GM21447 (cell line): ENCODE data around the gene DYNLRB2.
A peak's percentile ranks its signal among the peaks of the same experiment; 100 is the strongest.

Experiments
- ATAC-seq: cut with Tn5 transposase; IDR thresholded peaks from one replicate; pipeline ENCODE4 v1.9.1; 2021; ENCODE audit not compliant: unreplicated experiment

The DYNLRB2 gene

DNA sequence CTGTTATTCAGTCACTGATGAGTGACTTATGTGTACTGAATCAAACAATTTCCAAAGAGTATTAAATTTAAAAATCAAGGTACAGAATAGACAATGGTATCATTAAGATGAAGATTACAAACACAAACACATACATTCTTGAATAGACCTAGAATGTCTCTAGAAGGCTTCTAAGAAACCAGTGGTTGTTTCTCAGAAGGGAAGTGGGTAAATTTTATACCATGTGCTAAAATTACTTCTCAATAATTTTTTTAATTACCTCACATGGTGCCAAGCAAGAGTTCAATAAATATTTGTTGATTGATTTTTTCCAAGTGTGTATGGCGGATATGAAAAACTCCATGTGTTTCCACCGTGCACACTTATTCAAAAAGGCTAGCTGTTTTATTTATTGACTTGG is 6.4 kb downstream of the DYNLRB2 start:
- ATAC-seq, result no peak

DNA sequence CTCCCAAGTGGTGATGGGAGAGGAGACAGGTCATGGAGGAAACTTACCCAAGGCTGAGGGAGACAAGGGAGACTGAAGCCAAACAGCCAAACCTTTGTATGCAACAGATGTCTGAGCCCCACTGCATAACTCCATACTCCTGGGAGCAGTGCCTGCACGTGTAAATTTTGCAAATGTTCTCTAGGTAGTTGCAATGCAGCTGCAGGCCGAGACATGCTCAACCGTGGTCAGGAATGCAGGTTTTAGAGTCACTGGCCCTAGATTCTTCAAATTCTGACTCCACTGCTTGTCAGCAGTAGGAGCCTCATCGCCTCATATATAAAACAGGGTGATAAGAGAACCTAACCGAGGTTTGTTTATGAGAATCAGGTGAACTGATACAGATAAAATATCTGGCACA is 11.5 kb downstream of the DYNLRB2 start:
- ATAC-seq, result no peak

DNA sequence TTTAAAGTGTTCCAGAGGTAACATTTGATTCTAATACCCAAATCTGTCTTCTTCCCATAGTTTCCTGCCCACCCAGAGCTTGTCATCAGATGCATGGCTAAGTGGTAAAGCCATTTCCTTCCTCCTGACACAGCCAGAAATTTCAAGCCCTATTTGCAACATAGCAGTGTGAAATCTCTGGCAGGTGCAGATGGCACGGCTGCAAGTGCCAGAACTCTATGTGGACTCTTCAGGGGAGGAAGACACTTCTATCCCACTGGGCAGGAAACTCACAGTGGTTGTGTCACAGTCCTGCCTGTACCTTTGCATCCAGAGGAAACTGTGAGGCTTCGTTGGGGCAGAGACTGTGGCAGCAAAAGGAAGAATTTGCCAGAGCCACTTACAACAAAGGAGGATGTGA is 13.2 kb downstream of the DYNLRB2 start:
- no peak for ATAC-seq

DNA sequence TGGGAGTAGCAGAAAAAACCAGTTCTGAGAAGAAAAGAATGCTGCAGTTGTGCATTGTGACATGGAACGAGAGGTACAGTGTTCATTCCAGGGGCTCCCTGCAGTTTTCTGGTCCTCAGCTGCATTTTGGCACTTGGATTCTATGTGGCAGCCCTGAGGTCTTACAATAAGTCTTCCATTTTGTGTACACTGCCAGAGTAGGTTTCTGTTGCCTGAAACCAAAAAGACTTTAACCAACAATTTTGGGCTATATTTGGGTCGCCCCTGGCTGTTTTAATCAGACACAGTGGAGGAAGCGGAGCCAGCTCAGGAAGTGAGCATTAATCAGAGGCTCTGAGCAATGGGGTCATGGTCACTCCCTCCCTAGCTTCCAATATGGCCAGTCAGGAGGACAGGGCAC is 15.7 kb downstream of the DYNLRB2 start:
- ATAC-seq, result no peak

DNA sequence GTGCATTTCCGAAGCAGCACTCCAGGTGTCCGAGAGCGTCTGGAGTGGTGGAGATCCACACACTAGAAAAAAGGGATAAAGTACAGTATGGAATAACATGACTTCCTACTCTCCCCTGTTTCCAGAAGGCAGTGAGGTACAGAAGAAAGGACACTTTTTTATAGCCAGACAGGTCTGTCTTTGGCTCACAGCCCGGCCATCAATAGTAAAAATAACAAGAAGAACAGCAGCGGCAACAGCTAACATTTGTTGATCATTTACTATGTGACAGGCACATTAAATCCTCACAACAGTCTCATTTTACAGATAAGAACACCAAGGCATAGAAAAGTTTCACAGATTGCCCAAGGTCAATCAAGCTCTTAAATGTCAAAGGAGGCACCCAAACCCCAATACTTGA is 16.2 kb downstream of the DYNLRB2 start:
- no peak for ATAC-seq

DNA sequence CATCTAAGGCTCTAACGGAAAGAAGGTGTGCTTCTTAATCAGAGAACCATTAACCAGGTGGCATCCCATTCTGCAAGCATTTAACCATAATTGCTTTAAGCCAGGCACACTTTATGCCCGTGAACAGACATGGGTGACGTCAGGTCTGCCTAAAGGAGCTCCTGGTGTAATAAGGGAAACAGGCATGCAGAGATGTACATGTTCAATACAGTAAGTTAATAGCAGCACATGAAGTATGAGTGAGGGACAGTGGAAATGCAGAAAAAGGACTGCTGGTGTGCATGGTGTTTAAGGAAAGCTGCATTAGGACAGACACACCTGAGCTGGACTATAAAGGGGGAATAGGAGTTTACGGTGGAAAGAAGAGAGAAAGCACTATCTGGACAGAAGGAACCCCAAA is 18.6 kb downstream of the DYNLRB2 start:
- no peak for ATAC-seq

DNA sequence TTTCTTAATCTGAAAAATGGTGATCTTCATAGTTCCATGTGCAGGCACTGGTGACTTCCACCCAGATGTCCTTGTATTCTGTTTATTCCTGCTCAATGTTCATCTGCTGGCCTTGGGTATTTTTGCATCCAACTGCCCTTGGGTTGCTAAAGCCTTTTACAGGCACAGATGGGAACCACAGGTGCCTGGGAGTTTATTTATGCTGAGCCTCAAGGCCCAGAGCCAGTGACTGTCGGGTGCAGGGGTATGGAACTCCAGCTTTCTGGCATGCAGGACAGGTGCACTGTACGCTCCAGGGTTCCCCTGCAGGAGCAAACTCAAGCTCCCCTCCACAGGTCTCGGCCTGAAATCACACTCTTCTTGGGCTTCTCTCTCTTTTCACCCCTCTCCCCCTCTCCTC is 22.3 kb downstream of the DYNLRB2 start:
- no peak for ATAC-seq

DNA sequence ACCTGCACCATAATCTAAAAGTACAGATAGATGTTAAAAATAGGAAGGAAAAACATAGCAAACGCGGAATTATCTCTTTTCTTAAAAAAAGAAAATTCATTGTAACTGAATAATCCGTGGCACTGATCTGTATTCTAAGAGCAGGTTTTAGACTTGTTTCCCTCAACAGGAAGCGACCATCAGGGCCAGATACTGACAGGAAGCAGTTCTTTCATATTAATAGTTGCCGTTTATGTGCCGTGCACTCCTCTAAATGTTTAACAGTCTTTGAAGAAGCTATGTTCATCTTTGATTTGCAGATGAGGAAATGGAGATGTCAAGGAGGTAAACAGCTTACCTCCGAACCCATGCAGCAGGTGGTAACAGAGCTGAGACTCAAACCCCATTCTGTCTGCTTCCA is 23.6 kb downstream of the DYNLRB2 start:
- no peak for ATAC-seq

DNA sequence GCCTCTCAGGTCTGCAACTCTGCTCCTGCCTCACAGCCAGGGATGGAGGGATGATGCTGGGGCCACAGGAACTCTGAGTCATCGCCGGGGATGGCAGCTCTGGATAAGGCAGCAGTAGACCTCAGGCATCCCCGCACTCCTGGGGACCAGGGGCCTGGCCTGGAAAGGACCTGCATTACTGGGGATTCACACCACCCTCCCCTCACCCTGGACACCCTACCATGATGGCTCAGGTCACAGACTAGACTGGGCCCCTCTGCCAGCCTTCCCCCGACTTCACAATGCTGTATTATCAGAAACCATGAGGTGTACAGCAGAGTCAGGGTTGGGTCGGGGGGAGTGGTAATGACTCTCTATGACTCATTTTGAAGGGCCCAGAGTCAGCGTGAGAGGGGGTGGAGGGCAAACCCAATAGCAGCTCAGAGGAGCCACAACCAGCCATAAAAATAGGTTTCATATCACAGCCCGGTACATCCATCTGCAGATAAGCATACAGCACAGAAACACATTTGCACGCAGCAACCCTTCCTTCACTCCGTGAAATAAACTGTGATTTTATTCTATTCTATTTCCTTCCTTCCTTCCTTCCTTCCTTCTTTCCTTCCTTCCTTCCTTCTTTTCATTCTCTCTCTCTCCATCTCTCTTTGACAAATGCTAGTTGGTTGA is 28.8 kb downstream of the DYNLRB2 start:
- ATAC-seq, result peak; percentile 71

DNA sequence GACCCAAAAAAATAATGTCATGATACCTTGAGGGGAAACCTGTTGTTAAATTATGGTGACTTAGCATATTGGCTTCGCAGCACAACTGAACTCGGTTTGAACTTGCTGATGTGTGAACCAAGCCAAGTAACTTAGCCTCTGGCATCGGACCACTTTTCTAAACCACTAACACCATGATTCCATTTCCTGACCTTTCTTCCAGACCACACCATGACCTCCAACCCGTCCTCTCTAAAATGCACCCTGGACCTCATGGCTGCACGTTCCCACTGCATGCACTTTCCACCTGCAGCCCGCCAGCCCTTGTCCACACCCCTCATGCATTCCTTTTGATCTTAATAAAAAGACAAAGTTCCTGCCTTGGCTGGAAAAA is 29.3 kb downstream of the DYNLRB2 start:
- no peak for ATAC-seq

DNA sequence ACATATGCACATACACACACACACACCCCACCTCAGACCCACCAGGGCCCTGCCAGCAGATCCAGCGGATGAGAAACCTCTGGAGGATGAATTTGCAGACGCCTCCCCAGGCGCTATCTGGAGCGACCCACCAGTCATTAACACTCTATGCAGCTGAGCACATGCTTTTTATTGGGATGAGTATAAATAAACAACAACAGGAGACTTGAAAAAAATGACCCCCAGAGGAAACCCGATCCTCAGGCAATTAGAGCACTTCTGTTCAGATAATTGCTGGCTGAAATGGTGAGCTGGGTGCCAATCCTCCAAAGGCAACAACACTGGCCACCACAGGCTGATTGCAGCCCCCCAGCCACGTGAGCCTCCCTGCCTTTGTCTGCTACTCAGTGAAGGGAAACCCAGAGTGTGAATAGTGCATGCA is 32.9 kb downstream of the DYNLRB2 start:
- ATAC-seq, result no peak

DNA sequence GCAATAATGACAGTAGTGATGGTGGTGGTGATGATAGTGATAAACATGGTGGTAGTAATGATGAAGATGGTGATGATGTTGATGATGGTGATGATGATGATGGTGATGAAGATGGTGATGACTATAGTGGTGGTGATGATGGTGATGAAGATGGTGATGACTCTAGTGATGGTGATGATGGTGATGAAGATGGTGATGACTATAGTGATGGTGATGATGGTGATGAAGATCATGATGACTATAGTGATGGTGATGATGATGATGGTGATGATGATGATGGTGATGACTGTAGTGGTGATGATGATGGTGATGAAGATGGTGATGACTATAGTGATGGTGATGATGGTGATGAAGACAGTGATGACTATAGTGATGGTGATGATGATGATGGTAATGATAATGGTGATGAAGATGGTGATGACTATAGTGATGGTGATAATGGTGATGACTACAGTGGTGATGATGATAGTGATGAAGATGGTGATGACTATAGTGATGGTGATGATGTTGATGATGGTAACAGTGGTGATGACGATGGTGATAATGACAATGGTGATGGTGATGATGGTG is 35.6 kb downstream of the DYNLRB2 start:
- ATAC-seq, result no peak

DNA sequence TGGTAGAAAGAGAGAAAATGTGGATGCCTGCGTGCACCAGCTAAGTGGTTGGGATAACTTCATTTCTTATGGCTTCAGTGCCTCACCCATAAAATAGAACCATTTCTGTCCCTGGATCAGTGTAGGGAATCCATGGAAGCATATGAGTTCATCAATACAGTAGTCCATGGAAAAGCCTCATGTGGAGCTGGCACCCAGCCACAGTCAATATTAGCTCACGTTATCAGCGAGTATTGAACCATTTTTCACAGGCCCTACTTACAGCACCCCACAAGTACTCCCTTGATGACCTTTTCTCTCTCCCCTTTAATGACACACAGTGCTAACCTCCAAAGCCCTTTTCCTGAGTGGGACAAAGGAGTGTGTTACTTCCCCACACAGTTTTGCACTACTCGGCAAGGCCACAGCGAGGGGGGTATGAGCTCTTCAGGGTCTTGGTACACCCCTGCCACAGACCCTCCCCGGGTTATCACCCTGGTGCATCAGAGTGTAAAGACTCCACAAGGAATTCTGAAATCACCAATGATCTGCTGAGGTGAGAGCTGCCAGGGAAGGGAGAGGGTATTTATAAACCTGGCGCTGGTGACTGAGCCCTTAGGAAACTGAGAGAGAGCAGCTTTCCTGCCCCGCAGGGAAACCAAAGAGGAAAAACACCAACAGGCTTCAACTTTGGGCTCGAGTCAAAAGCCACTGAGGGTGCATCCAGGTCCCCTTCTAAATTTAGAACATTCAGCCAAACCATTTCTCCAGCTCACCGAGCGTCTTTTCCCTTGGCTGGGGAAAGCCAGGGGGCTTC is 36.9 kb downstream of the DYNLRB2 start:
- ATAC-seq, result no peak

DNA sequence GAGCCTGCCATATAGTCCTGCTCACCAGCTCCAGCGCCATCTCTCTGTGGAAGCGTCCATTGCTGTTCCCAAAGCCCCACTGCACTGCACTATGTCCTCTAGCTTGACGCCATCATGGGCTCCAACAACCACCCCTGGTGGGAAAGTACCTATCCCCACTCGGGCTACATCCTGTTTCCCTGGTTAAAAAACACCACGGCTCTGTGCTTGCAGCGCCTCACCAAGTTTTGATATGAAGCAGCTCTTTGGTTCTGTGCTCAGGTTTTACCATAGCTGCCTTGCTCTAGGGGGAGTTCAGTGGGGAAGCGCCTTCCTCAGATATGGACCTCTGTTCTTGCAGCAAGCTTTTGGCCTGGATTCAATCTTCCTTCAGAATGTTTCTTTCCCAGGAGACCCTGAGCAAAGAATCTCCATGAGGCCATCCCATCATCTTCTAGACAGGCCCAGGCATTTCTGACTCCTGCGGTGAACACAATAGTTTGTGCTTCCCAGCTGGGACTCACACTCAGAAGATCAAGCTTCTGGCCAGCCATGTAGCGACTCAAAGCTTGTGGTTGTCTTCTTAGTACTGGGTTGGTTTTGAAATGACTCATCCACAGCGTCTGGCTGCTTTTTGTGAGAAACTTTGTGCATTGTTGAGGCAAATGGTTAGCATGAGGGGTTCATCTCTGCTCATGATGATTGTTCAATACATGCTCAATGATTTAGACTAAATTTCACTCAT is 39.5 kb downstream of the DYNLRB2 start:
- peak; percentile 87 for ATAC-seq

DNA sequence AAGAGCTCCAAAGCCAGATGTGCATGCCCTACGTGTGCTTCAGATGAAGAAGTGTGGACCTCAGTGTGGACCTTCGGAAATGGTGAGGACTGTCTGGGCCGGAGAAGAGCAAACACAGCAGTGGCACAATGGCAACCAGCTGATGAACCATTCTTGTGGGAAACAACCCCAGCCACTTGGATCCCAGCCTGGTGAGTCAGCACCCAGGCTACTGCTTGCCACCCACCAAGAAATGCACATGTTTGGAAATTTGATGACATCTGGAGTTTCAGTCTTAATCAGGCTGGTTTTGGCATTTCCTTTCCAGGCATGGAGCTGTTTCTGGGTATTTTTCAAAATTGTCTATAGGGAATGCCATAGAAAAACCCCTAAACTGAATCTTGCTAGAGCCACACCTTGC is 42.7 kb downstream of the DYNLRB2 start:
- no peak for ATAC-seq

DNA sequence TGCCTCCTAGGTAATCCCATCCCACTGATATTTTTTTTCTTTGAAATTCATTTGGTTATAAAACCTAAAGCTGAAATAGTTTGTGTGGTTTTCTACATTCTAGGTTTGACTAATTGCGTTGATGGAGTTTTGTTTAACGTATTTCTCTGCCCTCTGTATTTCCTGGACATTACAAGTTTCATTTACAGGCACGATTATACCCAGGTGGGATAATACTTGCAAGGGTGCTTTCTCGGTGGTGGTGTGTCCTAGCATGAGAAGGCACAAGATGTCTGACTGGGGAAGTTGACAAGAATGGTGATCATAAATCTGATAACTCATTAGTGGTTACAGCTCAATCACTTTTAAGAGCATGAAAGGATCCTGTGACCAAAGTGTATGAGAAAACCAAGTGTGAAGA is 45.0 kb downstream of the DYNLRB2 start:
- peak; percentile 59 for ATAC-seq

DNA sequence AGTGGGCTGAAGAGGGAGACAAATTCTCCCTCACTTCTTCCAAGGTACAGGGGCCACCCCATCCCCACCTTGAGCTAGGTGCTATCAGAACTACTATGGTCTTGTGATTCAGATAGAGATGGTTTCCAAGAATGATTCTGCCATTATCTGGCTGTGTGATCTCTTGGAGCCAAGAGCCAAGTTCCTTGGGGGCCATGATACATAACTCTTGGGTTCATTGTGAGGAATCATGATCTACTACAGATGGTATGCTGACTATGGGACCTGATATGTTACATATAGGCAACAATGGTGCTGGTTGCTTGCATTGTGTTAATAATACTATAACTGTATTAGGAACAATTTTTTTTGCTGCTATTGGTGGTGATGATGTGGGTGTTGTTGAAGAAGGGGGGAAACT is 45.7 kb downstream of the DYNLRB2 start:
- no peak for ATAC-seq

DNA sequence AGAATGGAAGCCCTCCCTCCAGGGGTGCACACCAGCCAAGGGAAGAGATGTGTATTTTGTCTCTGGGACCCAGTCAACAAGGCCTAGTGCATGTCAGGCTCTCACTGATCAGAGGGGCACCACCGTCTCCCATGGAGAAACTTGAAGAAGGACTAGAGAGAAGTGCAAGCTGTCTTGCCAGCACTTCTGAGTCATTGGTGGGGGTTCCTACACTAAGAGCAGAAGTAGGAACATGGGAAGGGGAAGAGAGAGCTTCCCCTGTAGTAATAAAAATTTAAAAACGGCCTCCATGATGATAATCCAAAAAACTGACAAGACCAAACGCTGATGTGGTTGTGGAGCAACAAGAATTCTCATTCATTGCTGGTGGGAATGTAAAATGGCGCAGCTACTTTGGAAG is 46.3 kb downstream of the DYNLRB2 start:
- ATAC-seq, result no peak

DNA sequence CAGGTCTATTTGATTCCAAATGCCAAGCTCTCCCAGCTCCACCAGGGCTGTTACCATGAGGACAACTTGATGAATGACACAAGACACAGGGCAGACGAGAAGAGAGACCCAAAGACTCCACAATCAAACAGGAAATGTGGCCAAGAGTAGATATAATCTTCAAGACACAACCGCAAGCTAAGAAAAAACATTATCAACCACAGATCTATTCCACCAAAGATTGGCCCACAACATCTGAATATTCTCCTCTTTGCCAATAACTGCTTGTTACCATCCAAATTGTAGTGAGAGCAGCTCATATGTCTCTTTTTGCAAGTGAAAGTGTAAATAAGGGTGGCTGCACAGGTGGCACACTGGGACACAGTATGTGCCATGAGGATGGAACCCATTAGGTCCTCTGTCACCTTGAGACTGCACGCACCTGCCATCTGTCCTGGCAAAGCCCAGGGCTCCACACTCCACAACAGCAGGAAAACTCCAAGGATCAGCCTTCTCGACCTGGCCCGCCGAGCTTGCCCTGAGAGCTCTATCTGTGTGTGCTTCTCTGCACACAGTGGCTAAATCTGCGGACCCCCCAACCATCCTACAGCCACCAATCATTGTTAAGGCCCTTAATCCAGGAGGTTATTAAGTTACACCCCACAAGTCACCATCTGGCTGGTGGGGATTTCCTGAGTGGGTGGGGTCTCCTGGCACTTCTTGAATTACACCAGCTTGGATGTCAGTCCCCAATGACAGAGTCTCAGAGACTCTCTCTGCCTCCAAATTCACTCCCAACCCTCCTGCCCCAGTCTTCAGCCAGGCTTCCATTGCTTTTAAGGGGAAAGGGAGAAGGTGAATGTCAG is 50.5 kb downstream of the DYNLRB2 start:
- ATAC-seq, result no peak

DNA sequence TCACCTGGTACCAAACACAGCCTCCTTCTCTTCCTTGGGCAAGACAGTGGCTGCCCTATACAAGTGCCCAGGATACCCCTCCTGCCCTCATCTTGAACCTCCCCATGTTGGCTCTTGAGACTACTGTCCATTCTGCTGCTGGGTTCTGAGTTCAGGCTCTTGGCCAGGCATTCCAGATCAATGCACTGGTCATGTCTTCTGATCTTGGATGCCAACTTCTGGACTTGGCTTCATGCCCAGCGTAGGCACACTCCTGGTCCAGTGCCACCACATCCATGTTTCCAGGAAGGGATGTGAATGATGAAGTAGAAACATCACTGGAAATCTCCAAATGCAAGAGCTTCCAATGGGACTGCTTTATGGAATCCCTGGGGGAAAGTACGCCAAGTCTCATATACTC is 51.5 kb downstream of the DYNLRB2 start:
- ATAC-seq, result no peak

DNA sequence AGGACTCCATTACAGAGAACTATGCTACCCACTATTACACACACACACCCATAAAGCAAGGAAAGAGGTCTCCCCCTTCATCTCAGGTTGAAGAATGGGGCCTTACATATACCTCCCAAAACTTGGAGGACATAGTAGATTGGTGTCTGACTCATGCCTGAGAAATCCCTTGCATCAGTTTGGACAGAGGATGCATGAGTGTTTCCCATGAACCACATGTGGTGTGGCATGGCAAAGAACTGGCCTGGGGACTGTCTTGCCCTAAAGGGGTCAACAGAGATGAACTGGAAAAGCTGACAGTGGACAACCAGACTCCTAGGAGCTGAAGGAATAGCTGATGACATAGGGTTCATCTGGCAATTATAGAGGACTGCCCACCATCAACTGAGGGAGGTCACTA is 54.0 kb downstream of the DYNLRB2 start:
- ATAC-seq, result no peak
